SK-N-SH (cell line): ENCODE results near the gene AGO3.

Experiments
- EP300 ChIP-seq, 2 experiments: IDR thresholded peaks; 2 replicates each; pipeline versions ENCODE4 v1.4.0 to v1.6.1; 2012; ENCODE audit warnings: borderline replicate concordance in 1 of 2, low read depth in 1 of 2, low read length in 1 of 2
- TEAD4 ChIP-seq: IDR thresholded peaks from 2 replicates; pipeline ENCODE4 v1.4.0; 2012; ENCODE audit warnings: mild to moderate bottlenecking, borderline replicate concordance; ENCODE audit not compliant: insufficient read depth
- TF ChIP-seq, protein P1 (sequence below): fragments of 200-600 bp; sonication (generic); IDR thresholded peaks from 2 replicates; pipeline ENCODE4 v1.6.1; 2017; ENCODE audit warnings: antibody characterized with exemption, mild to moderate bottlenecking, moderate library complexity

DNA sequence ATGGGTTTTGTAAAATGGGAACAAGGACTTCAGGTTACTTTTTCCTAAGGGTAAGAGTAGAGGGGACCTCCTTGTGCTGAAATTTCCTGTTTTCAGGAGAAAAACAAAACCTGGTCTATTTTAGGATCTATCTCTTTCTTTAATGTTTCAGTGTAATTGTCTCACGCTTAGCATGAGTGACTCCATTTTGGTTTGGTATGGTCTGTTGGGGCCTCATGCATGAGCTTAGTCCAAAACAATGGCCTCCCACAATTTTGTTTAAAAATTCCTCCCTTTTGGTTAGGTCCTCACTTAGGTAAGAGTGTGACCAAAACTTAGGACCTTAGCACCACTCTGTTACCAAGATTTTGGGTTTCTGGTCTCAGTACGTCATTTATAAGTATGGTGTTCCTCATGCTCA, 85.8 kb downstream of the AGO3 start:
- TF ChIP-seq EP300 (IDR thresholded peaks at IDR 0.05; ENCODE audit: borderline replicate concordance in 1 of 2, low read depth in 1 of 2, low read length in 1 of 2) (no peak), TEAD4 (no peak)
- TF ChIP-seq, protein P1, sequence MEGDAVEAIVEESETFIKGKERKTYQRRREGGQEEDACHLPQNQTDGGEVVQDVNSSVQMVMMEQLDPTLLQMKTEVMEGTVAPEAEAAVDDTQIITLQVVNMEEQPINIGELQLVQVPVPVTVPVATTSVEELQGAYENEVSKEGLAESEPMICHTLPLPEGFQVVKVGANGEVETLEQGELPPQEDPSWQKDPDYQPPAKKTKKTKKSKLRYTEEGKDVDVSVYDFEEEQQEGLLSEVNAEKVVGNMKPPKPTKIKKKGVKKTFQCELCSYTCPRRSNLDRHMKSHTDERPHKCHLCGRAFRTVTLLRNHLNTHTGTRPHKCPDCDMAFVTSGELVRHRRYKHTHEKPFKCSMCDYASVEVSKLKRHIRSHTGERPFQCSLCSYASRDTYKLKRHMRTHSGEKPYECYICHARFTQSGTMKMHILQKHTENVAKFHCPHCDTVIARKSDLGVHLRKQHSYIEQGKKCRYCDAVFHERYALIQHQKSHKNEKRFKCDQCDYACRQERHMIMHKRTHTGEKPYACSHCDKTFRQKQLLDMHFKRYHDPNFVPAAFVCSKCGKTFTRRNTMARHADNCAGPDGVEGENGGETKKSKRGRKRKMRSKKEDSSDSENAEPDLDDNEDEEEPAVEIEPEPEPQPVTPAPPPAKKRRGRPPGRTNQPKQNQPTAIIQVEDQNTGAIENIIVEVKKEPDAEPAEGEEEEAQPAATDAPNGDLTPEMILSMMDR: no peak
